ENCODE results near the gene RNF144A.

The RNF144A gene

DNA sequence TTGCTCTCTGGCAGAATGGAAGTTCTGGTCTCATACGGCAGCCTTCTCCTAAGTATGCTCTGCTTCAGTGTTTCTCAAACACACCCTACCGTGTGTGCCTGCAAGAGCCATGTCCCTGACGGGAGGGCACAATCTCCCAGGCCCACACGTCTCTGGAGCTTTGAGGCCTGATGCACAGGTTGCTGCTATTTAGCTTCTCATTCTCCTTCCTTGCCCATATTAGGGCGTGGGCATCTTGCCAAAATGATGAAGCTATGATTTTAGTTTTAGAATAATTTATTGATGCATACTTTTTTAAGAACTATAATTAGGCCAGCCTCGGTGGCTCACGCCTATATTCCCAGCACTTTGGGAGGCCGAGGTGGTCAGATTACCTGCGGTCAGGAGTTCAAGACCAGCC is 107.9 kb downstream of the RNF144A start:
- TF ChIP-seq GATA3 (IDR thresholded peaks at IDR 0.05; ENCODE audit: low read depth, low read length) (no peak), GATA2 (IDR thresholded peaks at IDR 0.05; ENCODE audit: low read depth, low read length) (no peak)

DNA sequence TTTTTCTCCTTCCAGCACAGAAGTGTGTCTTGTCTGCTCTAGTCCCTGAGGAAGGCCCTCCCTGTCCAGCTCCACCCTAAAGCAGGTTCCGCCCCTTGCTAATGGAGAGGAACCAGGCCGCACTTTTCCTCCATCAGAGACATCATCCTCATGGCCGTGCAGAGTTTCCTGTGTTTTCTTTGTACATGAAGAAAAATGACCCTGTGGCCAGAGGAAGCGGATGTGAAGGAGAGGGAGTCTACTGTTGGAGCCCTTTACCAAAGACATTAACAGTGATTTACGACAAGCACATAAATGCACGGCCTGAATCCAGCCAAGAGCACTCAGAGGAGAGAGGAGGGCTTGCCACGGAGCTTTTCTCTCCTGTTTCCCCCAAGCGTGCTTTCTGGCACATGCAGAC is 109.5 kb downstream of the RNF144A start:
- TF ChIP-seq GATA3 (IDR thresholded peaks at IDR 0.05; ENCODE audit: low read depth, low read length) (no peak), GATA2 (IDR thresholded peaks at IDR 0.05; ENCODE audit: low read depth, low read length) (no peak)

DNA sequence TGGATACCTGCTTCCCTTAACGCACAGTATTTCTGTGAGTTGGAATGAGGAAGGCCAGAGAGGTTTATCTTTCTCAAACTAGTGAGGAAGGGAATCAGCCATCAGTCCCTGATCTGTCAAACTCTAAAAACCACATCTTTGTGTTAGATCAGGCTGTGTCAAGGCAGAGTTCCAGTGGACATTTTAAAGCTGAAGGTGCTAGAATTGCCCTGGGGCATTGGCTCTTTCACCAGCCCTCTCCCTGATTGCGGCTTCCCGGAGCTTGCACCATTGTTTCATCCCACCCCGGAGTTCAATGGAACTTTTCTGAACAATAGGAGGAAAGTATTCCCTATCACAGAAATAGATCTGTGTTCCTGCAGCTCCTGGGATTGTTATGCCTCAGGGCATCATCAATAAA is 110.2 kb downstream of the RNF144A start:
- TF ChIP-seq GATA3 (IDR thresholded peaks at IDR 0.05; ENCODE audit: low read depth, low read length) = no peak
- no peak; the same call in 1 of the 2 replicates for TF ChIP-seq GATA2 (IDR thresholded peaks at IDR 0.05; ENCODE audit: low read depth, low read length)

DNA sequence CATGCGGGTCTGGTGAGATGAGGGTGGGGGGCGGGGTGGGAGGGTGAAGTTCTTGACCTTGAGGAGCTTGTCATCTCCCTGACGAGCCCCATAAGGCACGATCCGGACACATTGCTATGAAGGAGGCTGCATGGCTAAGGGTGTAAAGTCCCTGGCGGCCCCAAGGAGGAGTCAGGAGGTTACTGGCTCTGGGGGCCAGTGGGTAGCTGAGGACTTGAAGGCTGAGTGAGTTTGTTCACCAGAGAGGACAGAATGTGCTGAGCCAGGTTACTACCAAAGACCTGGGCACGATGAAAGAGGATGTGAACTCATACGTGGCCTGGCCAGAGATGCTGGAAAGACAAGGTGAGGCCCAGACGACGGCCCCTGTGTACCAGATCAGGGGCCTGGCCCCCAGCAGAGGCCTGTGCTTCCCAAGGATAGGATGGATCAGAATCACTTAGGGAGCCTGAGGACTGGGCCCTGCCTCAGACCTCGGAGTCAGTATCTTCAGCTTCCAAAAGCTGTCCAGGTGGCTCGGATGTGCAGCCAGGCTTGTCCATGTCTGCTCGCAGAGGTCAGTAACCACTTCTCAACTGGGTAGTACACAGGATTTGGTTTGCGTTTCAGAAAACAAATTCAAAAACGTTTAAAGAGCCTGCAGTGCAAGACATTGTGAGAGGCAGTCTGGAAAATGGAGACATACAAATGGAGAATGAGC is 110.9 kb downstream of the RNF144A start:
- TF ChIP-seq GATA2 (IDR thresholded peaks at IDR 0.05; ENCODE audit: low read depth, low read length) (no peak), GATA3 (IDR thresholded peaks at IDR 0.05; ENCODE audit: low read depth, low read length) (no peak)

DNA sequence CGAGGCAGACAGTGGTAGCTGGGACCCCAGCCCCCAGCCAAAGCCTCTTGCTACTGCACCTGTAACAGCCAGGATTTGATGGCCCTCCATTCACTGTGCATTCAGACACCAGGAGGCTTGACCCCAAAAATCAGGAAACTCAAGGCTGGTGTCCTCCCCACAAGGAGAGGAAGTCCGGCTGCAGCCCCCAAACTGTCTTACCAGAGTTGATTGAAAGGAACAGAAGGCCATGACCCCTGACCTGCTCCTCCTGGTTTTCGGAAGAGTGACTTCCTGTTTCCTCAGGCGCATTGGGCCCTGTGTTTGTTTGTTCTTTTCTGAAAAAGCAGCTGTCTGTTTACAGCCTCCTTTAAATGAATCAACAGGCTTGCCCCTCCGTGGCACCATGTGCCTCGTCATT is 111.6 kb downstream of the RNF144A start:
- TF ChIP-seq GATA3 (IDR thresholded peaks at IDR 0.05; ENCODE audit: low read depth, low read length) (no peak), GATA2 (IDR thresholded peaks at IDR 0.05; ENCODE audit: low read depth, low read length) (no peak)

DNA sequence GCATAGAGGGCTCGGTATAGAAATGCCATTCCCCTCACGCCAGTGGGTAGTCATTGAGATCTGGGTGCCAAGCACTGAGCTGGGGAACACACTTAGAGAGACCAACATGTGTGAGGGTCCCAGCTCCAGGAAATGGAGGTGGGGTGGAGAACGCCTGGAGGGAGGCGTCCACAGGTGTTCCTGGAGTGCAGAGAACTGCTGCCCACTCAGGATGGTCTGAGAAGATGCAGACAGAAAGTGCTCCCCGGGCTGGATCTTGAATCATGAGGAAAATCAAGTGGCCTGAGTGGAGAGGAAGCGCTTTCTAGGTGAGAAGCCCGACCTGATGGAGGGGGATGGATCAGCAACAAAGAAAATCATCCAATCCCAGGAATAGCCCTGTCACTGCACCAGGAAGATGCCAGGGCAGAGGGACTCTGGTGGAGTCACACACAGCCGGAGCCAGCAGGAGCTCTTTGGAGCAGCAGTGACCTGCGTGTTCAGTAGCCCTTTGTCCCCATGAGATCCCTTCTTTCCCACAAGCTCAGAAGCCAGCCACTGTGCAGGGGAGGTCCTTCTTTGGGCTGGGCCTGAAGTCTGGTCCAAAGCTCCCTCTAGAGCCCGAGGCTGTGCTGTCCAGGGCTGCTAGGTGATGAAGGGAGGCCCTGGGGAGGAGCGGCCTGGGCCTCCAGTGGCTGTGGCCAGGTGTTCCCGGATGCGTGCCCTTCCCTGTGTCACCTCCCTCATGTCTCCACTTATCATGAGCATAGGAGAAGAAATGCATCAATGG is 112.3 kb downstream of the RNF144A start:
- no peak for TF ChIP-seq GATA2 (IDR thresholded peaks at IDR 0.05; ENCODE audit: low read depth, low read length)
- TF ChIP-seq GATA3 (IDR thresholded peaks at IDR 0.05; ENCODE audit: low read depth, low read length) = no peak

DNA sequence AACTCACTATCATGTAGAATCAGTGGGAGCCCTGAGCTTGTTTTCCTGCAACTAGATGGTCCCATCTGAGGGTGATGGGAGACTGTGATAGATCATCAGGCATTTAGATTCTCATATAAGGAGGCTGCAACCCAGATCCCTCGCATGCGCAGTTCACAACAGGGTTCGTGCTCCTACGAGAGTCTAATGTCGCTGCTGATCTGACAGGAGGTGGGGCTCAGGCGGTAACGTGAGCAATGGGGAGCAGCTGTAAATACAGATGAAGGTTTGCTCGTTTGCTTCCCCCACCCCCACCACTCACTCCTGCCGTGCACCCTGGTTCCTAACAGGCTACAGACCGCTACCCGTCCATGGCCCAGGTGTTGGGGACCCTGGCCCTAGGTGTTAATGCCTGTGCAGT is 113.6 kb downstream of the RNF144A start:
- TF ChIP-seq GATA3 (IDR thresholded peaks at IDR 0.05; ENCODE audit: low read depth, low read length) (no peak), GATA2 (IDR thresholded peaks at IDR 0.05; ENCODE audit: low read depth, low read length) (no peak)

DNA sequence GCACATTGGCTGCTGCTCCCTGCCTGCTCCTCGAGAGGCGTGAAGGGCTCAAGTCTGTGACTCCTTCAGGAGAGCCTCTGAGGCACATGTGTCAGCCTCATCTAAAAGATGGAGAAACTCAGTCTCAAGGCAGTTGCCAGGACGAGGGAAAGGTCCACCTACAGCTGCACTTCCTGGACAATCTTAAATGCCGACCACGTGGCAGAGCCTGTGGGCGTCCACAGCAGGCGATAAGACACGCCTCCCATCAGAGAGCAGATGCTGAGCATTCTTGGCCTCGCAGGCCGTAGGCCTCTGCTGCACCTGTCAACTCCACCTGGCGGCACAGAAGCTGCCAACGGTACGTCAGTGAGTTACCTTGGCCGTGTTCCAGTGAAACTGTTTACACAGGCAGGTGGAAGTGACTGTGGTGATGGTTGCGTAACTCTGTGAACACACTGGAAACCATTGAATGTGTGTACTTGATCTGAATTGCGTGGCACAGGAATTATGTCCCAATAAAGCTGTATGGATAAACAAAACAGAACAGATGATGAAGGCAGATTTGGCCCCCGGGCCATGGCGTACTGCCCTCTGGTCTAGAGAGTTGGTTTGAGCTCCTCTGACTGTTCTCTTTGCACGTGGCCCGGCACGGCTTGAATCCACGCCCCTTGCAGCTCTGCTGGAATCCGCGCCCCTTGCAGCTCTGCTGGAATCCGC is 114.5 kb downstream of the RNF144A start:
- no peak for TF ChIP-seq GATA3 (IDR thresholded peaks at IDR 0.05; ENCODE audit: low read depth, low read length)
- TF ChIP-seq GATA2 (IDR thresholded peaks at IDR 0.05; ENCODE audit: low read depth, low read length) = no peak

DNA sequence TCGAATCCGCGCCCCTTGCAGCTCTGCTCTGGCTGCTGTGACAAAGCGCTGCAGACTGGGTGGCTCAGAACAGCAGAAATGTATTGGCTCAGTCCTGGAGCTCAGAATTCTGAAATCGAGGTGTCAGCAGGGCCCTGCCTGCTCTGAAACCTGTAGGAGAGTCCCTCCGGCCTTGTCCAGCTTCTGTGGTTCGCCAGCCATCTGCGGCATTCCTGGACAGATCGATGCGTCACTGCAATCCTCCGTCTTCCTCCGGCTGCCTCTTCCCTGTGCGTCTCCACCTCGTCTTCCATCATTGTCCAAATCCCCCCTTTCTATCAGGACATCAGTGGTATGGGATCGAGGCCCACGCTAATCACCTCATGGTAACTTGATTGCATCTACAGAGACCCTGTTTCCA is 115.2 kb downstream of the RNF144A start:
- TF ChIP-seq GATA3 (IDR thresholded peaks at IDR 0.05; ENCODE audit: low read depth, low read length) (no peak), GATA2 (IDR thresholded peaks at IDR 0.05; ENCODE audit: low read depth, low read length) (no peak)

DNA sequence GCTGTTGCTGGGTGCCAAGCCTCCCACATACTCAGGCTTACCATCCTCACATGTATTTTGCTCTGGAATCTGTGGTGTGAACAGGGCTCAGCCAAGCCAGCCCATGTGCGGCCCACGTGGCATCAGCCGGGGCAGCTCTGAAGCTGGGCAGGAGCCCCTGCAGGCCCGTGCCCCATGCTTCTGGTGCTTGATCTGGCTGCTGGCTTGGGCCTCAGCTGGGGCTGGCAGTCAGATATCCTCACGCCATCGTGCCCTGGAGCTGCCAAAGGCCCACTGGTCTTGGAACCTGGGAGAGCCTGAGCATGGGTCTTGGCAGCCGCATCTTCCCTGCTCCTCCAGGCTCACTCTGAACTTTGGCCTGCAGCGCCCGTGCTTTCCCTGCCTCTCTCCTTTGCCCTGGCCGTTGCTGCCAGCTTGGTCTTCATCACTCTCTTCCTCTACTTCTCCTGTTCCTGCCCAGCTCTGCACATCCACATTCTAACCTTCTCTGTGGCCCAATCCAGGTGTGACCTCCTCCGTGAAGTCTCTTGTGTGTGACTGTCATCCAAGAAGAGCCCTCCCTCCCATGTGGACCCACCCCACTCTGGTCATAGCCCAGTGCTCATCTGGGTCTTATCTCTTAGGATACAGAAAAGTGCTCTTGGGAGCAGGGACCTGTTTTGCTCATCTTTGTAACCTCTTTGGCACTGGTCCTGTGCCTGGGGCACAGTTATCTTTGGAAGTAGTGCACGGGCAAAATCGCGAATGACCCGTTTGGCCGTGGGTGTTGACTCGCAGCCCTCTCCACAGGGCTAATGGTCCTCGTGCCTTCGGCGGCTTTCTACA is 116.1 kb downstream of the RNF144A start:
- TF ChIP-seq GATA3 (IDR thresholded peaks at IDR 0.05; ENCODE audit: low read depth, low read length) = no peak
- TF ChIP-seq GATA2 (IDR thresholded peaks at IDR 0.05; ENCODE audit: low read depth, low read length) = no peak

DNA sequence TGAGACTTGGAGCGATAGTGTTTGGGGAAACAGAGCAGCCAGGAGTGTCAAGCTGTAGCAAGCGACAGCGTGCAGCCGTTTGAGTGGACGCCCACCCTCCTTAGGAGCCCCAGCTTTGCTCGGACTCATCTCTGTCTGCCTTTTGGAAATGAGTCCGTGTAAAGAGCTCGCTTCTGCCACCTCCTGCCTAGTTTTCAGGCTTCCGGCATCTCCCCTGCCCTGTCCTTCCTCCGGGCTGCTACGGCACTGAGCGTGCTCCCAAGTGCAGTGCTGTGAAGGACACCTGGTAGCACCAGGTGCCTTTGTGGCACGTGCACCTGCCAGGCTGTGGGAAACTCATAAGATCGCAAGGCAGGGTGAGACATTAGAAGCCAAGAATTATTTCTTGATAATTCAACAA is 117.1 kb downstream of the RNF144A start:
- TF ChIP-seq GATA2 (IDR thresholded peaks at IDR 0.05; ENCODE audit: low read depth, low read length) (no peak), GATA3 (IDR thresholded peaks at IDR 0.05; ENCODE audit: low read depth, low read length) (no peak)

DNA sequence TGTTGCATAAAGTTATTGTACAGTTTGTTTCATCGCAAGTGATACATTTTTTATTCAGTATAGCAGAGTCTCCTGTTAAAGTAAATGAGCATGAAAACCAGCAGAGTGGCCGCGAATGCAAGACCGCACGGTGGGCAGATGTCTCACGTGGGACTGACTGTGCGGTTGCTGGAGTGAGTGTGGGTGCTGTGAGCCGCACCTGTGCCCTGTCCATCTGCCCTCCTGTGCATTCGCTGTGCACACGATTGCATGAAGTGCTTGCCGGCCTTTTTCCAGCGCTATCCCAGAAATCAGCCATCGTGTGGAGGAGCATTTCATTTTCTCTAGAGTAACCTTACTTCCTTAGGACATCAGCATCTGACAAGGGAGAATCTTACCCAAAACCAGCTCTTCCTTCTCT is 118.7 kb downstream of the RNF144A start:
- TF ChIP-seq GATA2 (IDR thresholded peaks at IDR 0.05; ENCODE audit: low read depth, low read length) (no peak), GATA3 (IDR thresholded peaks at IDR 0.05; ENCODE audit: low read depth, low read length) (no peak)

DNA sequence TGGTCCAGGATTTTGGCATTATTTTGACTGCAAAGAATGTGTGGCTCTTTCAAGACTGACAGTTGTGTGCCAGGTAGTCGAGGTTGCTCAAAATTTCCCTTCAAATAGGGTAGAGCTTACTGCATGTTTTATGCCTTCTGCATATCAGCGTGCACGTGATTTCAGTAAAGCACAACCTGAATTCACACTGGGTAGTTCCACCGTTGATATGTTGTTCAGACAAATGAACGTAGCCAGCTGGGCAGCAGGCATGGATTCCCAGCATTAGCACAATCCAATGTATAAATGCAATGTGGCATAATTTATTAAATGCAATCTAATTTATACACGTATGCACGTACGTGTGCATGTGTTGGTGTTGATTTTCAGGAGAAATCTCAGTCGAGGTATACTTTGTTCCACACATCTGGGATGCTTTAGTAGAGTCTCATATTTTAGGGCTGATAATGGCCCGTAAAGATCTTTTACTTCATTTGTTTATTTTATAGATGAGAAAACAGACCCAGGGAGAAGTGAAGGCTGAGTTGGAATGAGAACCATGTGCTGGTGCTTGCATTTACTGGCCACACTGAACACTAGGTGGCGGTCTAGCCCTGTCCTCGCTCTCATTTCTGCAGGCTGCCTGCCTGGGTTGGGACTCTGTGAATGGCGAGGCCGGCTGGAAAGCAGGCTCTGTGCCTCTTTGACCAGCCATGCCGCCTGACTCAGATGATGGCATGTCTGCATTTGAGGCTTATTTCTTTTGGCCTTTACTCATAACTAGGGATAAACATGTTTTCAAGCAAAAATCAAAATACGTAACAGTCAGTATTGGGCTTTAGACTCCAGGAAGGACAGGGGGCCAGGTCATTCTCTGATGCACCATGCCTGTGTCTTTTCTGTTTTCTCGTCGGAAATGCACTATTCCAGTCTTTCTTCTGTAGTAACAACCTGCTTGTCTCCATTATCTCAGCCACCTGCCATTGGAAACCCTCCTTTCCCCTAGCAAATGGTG is 120.4 kb downstream of the RNF144A start:
- TF ChIP-seq GATA2 (IDR thresholded peaks at IDR 0.05; ENCODE audit: low read depth, low read length) (no peak), GATA3 (IDR thresholded peaks at IDR 0.05; ENCODE audit: low read depth, low read length) (no peak)
